Tibial nerve (tissue), 4 donors: ENCODE data around the gene TBX6. TPM values are rescaled to one million over a fixed set of nuclear protein-coding genes. Genes with fewer than 3 reads are reported as not detected.

Experiments used
- DNase-seq, 2 donors: peaks; one replicate each; pipeline ENCODE4 v3.0.0-alpha.2; 2019; ENCODE audit warnings: low spot score in 2 of 2
- H3K27ac ChIP-seq, 4 donors: fragments of 200-600 bp; sonication (generic) in 3 of 4; one replicate each; pipeline ENCODE4 v1.5.1; 2017 to 2019; ENCODE audit warnings: mild to moderate bottlenecking in 1 of 4
- H3K27me3 ChIP-seq, 2 donors: fragments of 200-600 bp; sonication (generic) in 1 of 2; one replicate each; pipeline versions ENCODE4 v1.5.1 to v1.6.0; 2017 to 2019
- H3K36me3 ChIP-seq, 3 donors: fragments of 200-600 bp; sonication (generic); one replicate each; pipeline ENCODE4 v1.5.1; 2018 to 2019
- H3K4me1 ChIP-seq, 4 donors: fragments of 200-600 bp; sonication (generic) in 3 of 4; one replicate each; pipeline ENCODE4 v1.5.1; 2017 to 2019
- H3K4me3 ChIP-seq, 4 donors: fragments of 200-600 bp; sonication (generic) in 3 of 4; one replicate each; pipeline ENCODE4 v1.5.1; 2017 to 2019; ENCODE audit warnings: mild to moderate bottlenecking in 1 of 4, moderate library complexity in 1 of 4
- H3K9me3 ChIP-seq, 4 donors: fragments of 200-600 bp; sonication (generic) in 3 of 4; one replicate each; pipeline ENCODE4 v1.5.1; 2017 to 2019
- CTCF ChIP-seq, 5 experiments: fragments of 200-600 bp in 3 of 5; fragments of 450-650 bp in 2 of 5; sonication (generic) in 3 of 5; IDR thresholded peaks; one replicate each; pipeline ENCODE4 v1.5.1; 2016 to 2019; ENCODE audit warnings: antibody characterized with exemption in 5 of 5, mild to moderate bottlenecking in 3 of 5, moderate library complexity in 2 of 5
- EP300 ChIP-seq, 2 donors: sonication (generic); formaldehyde crosslinking; IDR thresholded peaks; one replicate each; pipeline ENCODE4 v1.6.1; 2017; ENCODE audit warnings: antibody characterized with exemption in 2 of 2, mild to moderate bottlenecking in 1 of 2
- POLR2A ChIP-seq, 2 donors: fragments of 450-650 bp; IDR thresholded peaks; one replicate each; pipeline ENCODE4 v1.6.1; 2017; ENCODE audit warnings: antibody characterized with exemption in 2 of 2, mild to moderate bottlenecking in 2 of 2, moderate library complexity in 2 of 2
- WGBS, 2 donors: methylation state at CpG; one replicate each; pipeline ENCODE4 v1.1.5; 2018; 5-methylcytosine and 5-hydroxymethylcytosine counted together
- total RNA-seq, 4 donors: library from RNA; depleted of rRNA; stranded (reverse); fragments of >200 nt; gene quantifications; one replicate each; pipeline ENCODE4 v1.1.0, GENCODE V29; 2016

TBX6 gene
- total RNA-seq, 4 donors from 2014 or later: 0.66 to 1.5 (median 0.84) TPM; not detected in 1

GRCh38 chr16:30087181-30087898, 4.4 kb downstream of the TBX6 start:
- Histone ChIP-seq H3K4me1 (peaks cover 0 to 50% (median 15%) of the 10 kb centered on the region in 4 donors), H3K9me3 (no peaks in the 10 kb centered on the region), H3K27me3 (no peaks in the 10 kb centered on the region), H3K27ac (no peak overlapping the region), H3K4me3 (no peak overlapping the region), H3K36me3 (peaks cover 0 to 52% (median 14%) of the 10 kb centered on the region in 3 donors)
- no peak for DNase-seq
- 87 to 91% methylated on average over 11 of the region's 11 CpGs for WGBS, 2 donors
- TF ChIP-seq CTCF (IDR thresholded peaks at IDR 0.05) (no peak), EP300 (IDR thresholded peaks at IDR 0.05) (no peak), POLR2A (IDR thresholded peaks at IDR 0.05) (no peak)

GRCh38 chr16:30086291-30087140, 5.2 kb downstream of the TBX6 start:
- DNase-seq: no peak
- 77 to 82% methylated on average over 16 to 27 of the region's 27 CpGs for WGBS, 2 donors
- no peaks in the 10 kb centered on the region for H3K27me3 ChIP-seq
- H3K4me1 ChIP-seq: peaks cover 0 to 42% (median 9%) of the 10 kb centered on the region in 4 donors
- no peaks in the 10 kb centered on the region for H3K9me3 ChIP-seq
- peak overlapping the region in 3 of 4 donors; percentile 15 to 63 (median 40) for H3K27ac ChIP-seq
- peaks cover 0 to 61% (median 16%) of the 10 kb centered on the region in 3 donors for H3K36me3 ChIP-seq
- no peak overlapping the region for H3K4me3 ChIP-seq
- TF ChIP-seq CTCF (IDR thresholded peaks at IDR 0.05): no peak
- no peak for TF ChIP-seq POLR2A (IDR thresholded peaks at IDR 0.05)
- no peak for TF ChIP-seq EP300 (IDR thresholded peaks at IDR 0.05)

- TF ChIP-seq POLR2A (IDR thresholded peaks at IDR 0.05) (no peak), EP300 (IDR thresholded peaks at IDR 0.05) (no peak), CTCF (IDR thresholded peaks at IDR 0.05) (no peak)
- Histone ChIP-seq H3K27me3 (no peaks in the 10 kb centered on the region), H3K9me3 (no peaks in the 10 kb centered on the region), H3K36me3 (peaks cover 5 to 68% (median 22%) of the 10 kb centered on the region in 3 donors), H3K4me3 (no peak overlapping the region), H3K4me1 (peaks cover 0 to 35% (median 3%) of the 10 kb centered on the region in 4 donors), H3K27ac (peak overlapping the region; percentile 15 to 63 (median 48))
- DNase-seq: no peak
- 60 to 64% methylated on average over 6 of the region's 6 CpGs for WGBS, 2 donors
Observed at GRCh38 chr16:30085820-30086219, 5.9 kb downstream of the TBX6 start.

- Histone ChIP-seq H3K36me3 (peaks cover 5 to 72% (median 22%) of the 10 kb centered on the region in 3 donors), H3K4me1 (peaks cover 0 to 29% (median 0%) of the 10 kb centered on the region in 4 donors), H3K27me3 (no peaks in the 10 kb centered on the region), H3K9me3 (no peaks in the 10 kb centered on the region), H3K4me3 (no peak overlapping the region), H3K27ac (peak overlapping the region in 3 of 4 donors; percentile 40 to 63 (median 55))
- WGBS, 2 donors: 44 to 46% methylated on average over 3 of the region's 3 CpGs
- DNase-seq: no peak
- TF ChIP-seq EP300 (IDR thresholded peaks at IDR 0.05) (no peak), CTCF (IDR thresholded peaks at IDR 0.05) (no peak), POLR2A (IDR thresholded peaks at IDR 0.05) (no peak)
Observed at GRCh38 chr16:30085247-30085646, 6.5 kb downstream of the TBX6 start.
